SK-N-SH (cell line): Measurements from ENCODE around the gene FRAS1. TPM values are rescaled to one million over a fixed set of nuclear protein-coding genes. Genes with fewer than 3 reads are reported as not detected.

Source experiments
- CTCF ChIA-PET: fragments of 300-600, 350-600 bp; formaldehyde crosslinking; extraction: SDS; loops from one replicate; lab custom pipeline; 2021; lab: Yijun Ruan, JAX
- POLR2A ChIA-PET: fragments of 350-600 bp; sonication (Branson Sonifier 250); formaldehyde crosslinking; extraction: SDS; loops from one replicate; lab custom pipeline; 2020; ENCODE audit warnings: antibody characterized with exemption, inconsistent platforms; lab: Yijun Ruan, JAX
- DNase-seq: peaks from one replicate; pipeline ENCODE4 v3.0.0; 2012
- H2AFZ ChIP-seq: fragments of 200-600 bp; sonication (generic); 2 replicates; pipeline ENCODE4 v1.8.1; 2016; ENCODE audit warnings: antibody characterized with exemption, mild to moderate bottlenecking, low read depth
- H3F3A ChIP-seq: fragments of 200-600 bp; sonication (generic); replicated peaks from 2 replicates; pipeline ENCODE3; 2016; ENCODE audit warnings: antibody characterized with exemption, mild to moderate bottlenecking; ENCODE audit not compliant: insufficient read depth
- H3K27ac ChIP-seq, 2 experiments: fragments of 200-500 bp in 1 of 2; fragments of 200-600 bp in 1 of 2; sonication (Bioruptor generic) in 1 of 2; sonication (generic), shearing (Covaris generic) in 1 of 2; 2 replicates each; pipeline versions ENCODE4 v1.5.1 to v1.6.1; 2014 to 2016; ENCODE audit warnings: low read depth in 2 of 2, inconsistent platforms in 1 of 2, low read length in 1 of 2, mild to moderate bottlenecking in 1 of 2, mixed read lengths in 1 of 2
- H3K27me3 ChIP-seq: fragments of 200-600 bp; sonication (generic), shearing (Covaris generic); 2 replicates; pipeline ENCODE4 v1.6.1; 2016; ENCODE audit warnings: mixed run types; ENCODE audit not compliant: insufficient read depth
- H3K36me3 ChIP-seq, 2 experiments: fragments of 200-500 bp in 1 of 2; fragments of 200-600 bp in 1 of 2; sonication (Bioruptor generic) in 1 of 2; sonication (generic) in 1 of 2; replicated peaks in 1 of 2; 2 replicates each; pipeline versions ENCODE3 to v1.5.1; 2014 to 2016; ENCODE audit warnings: low read length in 1 of 2, mild to moderate bottlenecking in 1 of 2; ENCODE audit not compliant: insufficient read depth in 2 of 2, control insufficient read depth in 1 of 2
- H3K4me1 ChIP-seq, 2 experiments: fragments of 200-500 bp in 1 of 2; fragments of 200-600 bp in 1 of 2; sonication (Bioruptor generic) in 1 of 2; sonication (generic), shearing (Covaris generic) in 1 of 2; 2 replicates each; pipeline versions ENCODE4 v1.5.1 to v1.6.1; 2014 to 2016; ENCODE audit warnings: low read depth in 1 of 2, low read length in 1 of 2, mixed run types in 1 of 2; ENCODE audit not compliant: insufficient read depth in 2 of 2, control insufficient read depth in 1 of 2
- H3K4me2 ChIP-seq: fragments of 200-600 bp; sonication (generic), shearing (Covaris generic); 2 replicates; pipeline ENCODE4 v1.6.1; 2017; ENCODE audit warnings: mixed run types
- H3K4me3 ChIP-seq, 2 experiments: fragments of 200-500 bp in 1 of 2; fragments of 200-600 bp in 1 of 2; sonication (Bioruptor generic) in 1 of 2; sonication (generic), shearing (Covaris generic) in 1 of 2; 2 replicates each; pipeline versions ENCODE4 v1.5.1 to v1.8.1; 2014 to 2016; ENCODE audit warnings: low read depth in 2 of 2, inconsistent platforms in 1 of 2, low read length in 1 of 2, mild to moderate bottlenecking in 1 of 2, mixed read lengths in 1 of 2, moderate library complexity in 1 of 2
- H3K79me2 ChIP-seq: fragments of 200-600 bp; sonication (generic); 2 replicates; pipeline ENCODE4 v1.8.1; 2017; ENCODE audit warnings: mild to moderate bottlenecking; ENCODE audit not compliant: insufficient read depth
- H3K9ac ChIP-seq: fragments of 200-600 bp; sonication (generic); 2 replicates; pipeline ENCODE4 v1.6.1; 2017; ENCODE audit warnings: mixed run types
- H3K9me2 ChIP-seq: fragments of 200-600 bp; sonication (generic); 2 replicates; pipeline ENCODE4 v1.6.1; 2017; ENCODE audit warnings: mixed run types
- H3K9me3 ChIP-seq: fragments of 200-600 bp; sonication (generic); 2 replicates; pipeline ENCODE4 v1.6.1; 2017; ENCODE audit warnings: mixed run types, mild to moderate bottlenecking, moderate library complexity
- H4K20me1 ChIP-seq: fragments of 200-600 bp; sonication (generic); 2 replicates; pipeline ENCODE4 v1.6.1; 2017; ENCODE audit warnings: mild to moderate bottlenecking, mixed run types; ENCODE audit not compliant: insufficient read depth
- CTCF ChIP-seq: fragments of 200-600 bp; sonication (generic); IDR thresholded peaks from 2 replicates; pipeline ENCODE4 v1.6.1; 2017; ENCODE audit warnings: antibody characterized with exemption, mild to moderate bottlenecking, moderate library complexity
- EZH2phosphoT487 ChIP-seq: fragments of 200-600 bp; sonication (generic); IDR thresholded peaks from 2 replicates; pipeline ENCODE4 v1.6.1; 2017; ENCODE audit warnings: low read depth, mixed run types, mild to moderate bottlenecking, antibody characterized with exemption, moderate library complexity, borderline replicate concordance
- FOXM1 ChIP-seq: IDR thresholded peaks from 2 replicates; pipeline ENCODE4 v1.4.0; 2012; ENCODE audit warnings: low read depth, mild to moderate bottlenecking
- GABPA ChIP-seq: IDR thresholded peaks from 2 replicates; pipeline ENCODE4 v1.4.0; 2012; ENCODE audit warnings: low read depth, mild to moderate bottlenecking
- JUND ChIP-seq: IDR thresholded peaks from 2 replicates; pipeline ENCODE4 v1.4.0; 2012
- MXI1 ChIP-seq: IDR thresholded peaks from 2 replicates; pipeline ENCODE4 v1.6.1; 2012; ENCODE audit warnings: mild to moderate bottlenecking, low read depth, low read length, improper control_type of control experiment
- NFIC ChIP-seq: IDR thresholded peaks from 2 replicates; pipeline ENCODE4 v1.4.0; 2012; ENCODE audit warnings: borderline replicate concordance
- NRF1 ChIP-seq: IDR thresholded peaks from 2 replicates; pipeline ENCODE4 v1.6.1; 2012; ENCODE audit warnings: low read depth, mild to moderate bottlenecking, low read length
- RAD21 ChIP-seq: IDR thresholded peaks from 2 replicates; pipeline ENCODE4 v1.6.1; 2012; ENCODE audit warnings: mild to moderate bottlenecking, low read length
- RCOR1 ChIP-seq: fragments of 150-350 bp; IDR thresholded peaks from 2 replicates; pipeline ENCODE4 v1.6.1; 2017; ENCODE audit warnings: antibody characterized with exemption, low read length
- SIN3A ChIP-seq: IDR thresholded peaks from 2 replicates; pipeline ENCODE4 v1.6.1; 2012; ENCODE audit warnings: low read depth, mild to moderate bottlenecking, low read length, moderate library complexity, borderline replicate concordance
- TAF1 ChIP-seq: IDR thresholded peaks from 2 replicates; pipeline ENCODE4 v1.6.1; 2012; ENCODE audit warnings: low read depth, mild to moderate bottlenecking, low read length, moderate library complexity, borderline replicate concordance
- polyA plus RNA-seq, 3 experiments: library from polyadenylated mRNA; depleted of rRNA; stranded (reverse); fragments of >200 nt; gene quantifications; 2 replicates each; pipeline ENCODE4 v1.2.3, GENCODE V29; 2012
- TF ChIP-seq, protein P1 (sequence below): IDR thresholded peaks from 2 replicates; pipeline ENCODE4 v1.4.0; 2012; ENCODE audit warnings: low read depth, borderline replicate concordance
- TF ChIP-seq, protein P2 (sequence below): IDR thresholded peaks from 2 replicates; pipeline ENCODE4 v1.6.1; 2012; ENCODE audit warnings: mild to moderate bottlenecking, low read depth, low read length, moderate library complexity
- TF ChIP-seq, protein P3 (sequence below): IDR thresholded peaks from 2 replicates; pipeline ENCODE4; 2012

FRAS1 gene
- polyA plus RNA-seq, 1 of the 3 experiments (the other 2 are of a cell fraction) = 8.3 TPM

GRCh38 chr4:78423790-78424189, 366.7 kb downstream of the FRAS1 start (continued):
- no peak for TF ChIP-seq MXI1
- TF ChIP-seq EZH2phosphoT487 = no peak
- no peak for TF ChIP-seq TAF1
- no peak for TF ChIP-seq NRF1

GRCh38 chr4:78424461-78424860, 367.3 kb downstream of the FRAS1 start:
- Histone ChIP-seq H3K27me3 (no peaks in the 10 kb centered on the region), H4K20me1 (no peaks in the 10 kb centered on the region), H2AFZ (no peak overlapping the region), H3F3A (no peaks in the 10 kb centered on the region), H3K9me2 (no peaks in the 10 kb centered on the region), H3K36me3 (peaks cover 14 to 28% of the 10 kb centered on the region in 2 experiments), H3K4me1 (no peaks in the 10 kb centered on the region), H3K9ac (no peak overlapping the region), H3K4me2 (no peak overlapping the region), H3K9me3 (no peaks in the 10 kb centered on the region)
- CTCF ChIA-PET = interaction anchor here (1.0 kb wide), 1 partner anchor 365 kb away, joined by 3 read pairs; no protein-coding TSS in a partner anchor
- POLR2A ChIA-PET = no interaction called here
- no peak for DNase-seq
- TF ChIP-seq, protein P1, sequence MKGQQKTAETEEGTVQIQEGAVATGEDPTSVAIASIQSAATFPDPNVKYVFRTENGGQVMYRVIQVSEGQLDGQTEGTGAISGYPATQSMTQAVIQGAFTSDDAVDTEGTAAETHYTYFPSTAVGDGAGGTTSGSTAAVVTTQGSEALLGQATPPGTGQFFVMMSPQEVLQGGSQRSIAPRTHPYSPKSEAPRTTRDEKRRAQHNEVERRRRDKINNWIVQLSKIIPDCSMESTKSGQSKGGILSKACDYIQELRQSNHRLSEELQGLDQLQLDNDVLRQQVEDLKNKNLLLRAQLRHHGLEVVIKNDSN = no peak
- no peak for TF ChIP-seq RCOR1
- TF ChIP-seq CTCF = no peak
- no peak for TF ChIP-seq RAD21
- TF ChIP-seq, protein P2, sequence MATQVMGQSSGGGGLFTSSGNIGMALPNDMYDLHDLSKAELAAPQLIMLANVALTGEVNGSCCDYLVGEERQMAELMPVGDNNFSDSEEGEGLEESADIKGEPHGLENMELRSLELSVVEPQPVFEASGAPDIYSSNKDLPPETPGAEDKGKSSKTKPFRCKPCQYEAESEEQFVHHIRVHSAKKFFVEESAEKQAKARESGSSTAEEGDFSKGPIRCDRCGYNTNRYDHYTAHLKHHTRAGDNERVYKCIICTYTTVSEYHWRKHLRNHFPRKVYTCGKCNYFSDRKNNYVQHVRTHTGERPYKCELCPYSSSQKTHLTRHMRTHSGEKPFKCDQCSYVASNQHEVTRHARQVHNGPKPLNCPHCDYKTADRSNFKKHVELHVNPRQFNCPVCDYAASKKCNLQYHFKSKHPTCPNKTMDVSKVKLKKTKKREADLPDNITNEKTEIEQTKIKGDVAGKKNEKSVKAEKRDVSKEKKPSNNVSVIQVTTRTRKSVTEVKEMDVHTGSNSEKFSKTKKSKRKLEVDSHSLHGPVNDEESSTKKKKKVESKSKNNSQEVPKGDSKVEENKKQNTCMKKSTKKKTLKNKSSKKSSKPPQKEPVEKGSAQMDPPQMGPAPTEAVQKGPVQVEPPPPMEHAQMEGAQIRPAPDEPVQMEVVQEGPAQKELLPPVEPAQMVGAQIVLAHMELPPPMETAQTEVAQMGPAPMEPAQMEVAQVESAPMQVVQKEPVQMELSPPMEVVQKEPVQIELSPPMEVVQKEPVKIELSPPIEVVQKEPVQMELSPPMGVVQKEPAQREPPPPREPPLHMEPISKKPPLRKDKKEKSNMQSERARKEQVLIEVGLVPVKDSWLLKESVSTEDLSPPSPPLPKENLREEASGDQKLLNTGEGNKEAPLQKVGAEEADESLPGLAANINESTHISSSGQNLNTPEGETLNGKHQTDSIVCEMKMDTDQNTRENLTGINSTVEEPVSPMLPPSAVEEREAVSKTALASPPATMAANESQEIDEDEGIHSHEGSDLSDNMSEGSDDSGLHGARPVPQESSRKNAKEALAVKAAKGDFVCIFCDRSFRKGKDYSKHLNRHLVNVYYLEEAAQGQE = no peak
- TF ChIP-seq MXI1 = no peak
- TF ChIP-seq, protein P3, sequence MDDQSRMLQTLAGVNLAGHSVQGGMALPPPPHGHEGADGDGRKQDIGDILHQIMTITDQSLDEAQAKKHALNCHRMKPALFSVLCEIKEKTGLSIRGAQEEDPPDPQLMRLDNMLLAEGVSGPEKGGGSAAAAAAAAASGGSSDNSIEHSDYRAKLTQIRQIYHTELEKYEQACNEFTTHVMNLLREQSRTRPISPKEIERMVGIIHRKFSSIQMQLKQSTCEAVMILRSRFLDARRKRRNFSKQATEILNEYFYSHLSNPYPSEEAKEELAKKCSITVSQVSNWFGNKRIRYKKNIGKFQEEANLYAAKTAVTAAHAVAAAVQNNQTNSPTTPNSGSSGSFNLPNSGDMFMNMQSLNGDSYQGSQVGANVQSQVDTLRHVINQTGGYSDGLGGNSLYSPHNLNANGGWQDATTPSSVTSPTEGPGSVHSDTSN = no peak
- TF ChIP-seq FOXM1 = no peak
- no peak for TF ChIP-seq NFIC
- TF ChIP-seq GABPA = no peak
- TF ChIP-seq SIN3A = no peak
- no peak for TF ChIP-seq JUND
- TF ChIP-seq, all 33 proteins: peak for 0
- Histone ChIP-seq H3K27ac (no peak overlapping the region), H3K4me3 (no peak overlapping the region), H3K79me2 (no peaks in the 10 kb centered on the region)
